NCI-H146 treated with DMSO at 0.1 percent for 48 hours (cell line): Measurements from ENCODE around the gene PTX4.

ENCODE experiments used
- DNase-seq: peaks from one replicate; lab custom pipeline; 2025; ENCODE audit not compliant: unreplicated experiment; lab: John Stamatoyannopoulos, UW

The PTX4 gene

GRCh38 chr16:1525871-1526607, 37.3 kb upstream of the PTX4 start:
- DNase-seq = no peak

- no peak for DNase-seq
These were observed 35.6 kb upstream of the PTX4 start for GRCh38 chr16:1524366-1524765.

- no peak for DNase-seq
These were observed 35.0 kb upstream of the PTX4 start for GRCh38 chr16:1523581-1524245.

GRCh38 chr16:1520461-1520860, 31.7 kb upstream of the PTX4 start:
- DNase-seq = no peak

- no peak for DNase-seq
These were observed 31.1 kb upstream of the PTX4 start for GRCh38 chr16:1519831-1520230.

GRCh38 chr16:1518626-1519135, 29.9 kb upstream of the PTX4 start:
- no peak for DNase-seq

GRCh38 chr16:1514507-1514906, 25.8 kb upstream of the PTX4 start:
- DNase-seq = no peak

GRCh38 chr16:1512774-1513173, 24.0 kb upstream of the PTX4 start:
- DNase-seq = no peak

- DNase-seq = no peak
These were observed 23.2 kb upstream of the PTX4 start for GRCh38 chr16:1511662-1512569.

GRCh38 chr16:1510941-1511351, 22.2 kb upstream of the PTX4 start:
- DNase-seq = no peak

- no peak for DNase-seq
These were observed 21.5 kb upstream of the PTX4 start for GRCh38 chr16:1510272-1510671.

- no peak for DNase-seq
These were observed 20.8 kb upstream of the PTX4 start for GRCh38 chr16:1509307-1510221.

GRCh38 chr16:1508494-1509187, 19.9 kb upstream of the PTX4 start:
- DNase-seq = no peak

GRCh38 chr16:1506494-1507213, 17.9 kb upstream of the PTX4 start:
- DNase-seq = no peak

- DNase-seq = no peak
These were observed 17.2 kb upstream of the PTX4 start for GRCh38 chr16:1505912-1506311.

GRCh38 chr16:1505073-1505844, 16.5 kb upstream of the PTX4 start:
- no peak for DNase-seq

- DNase-seq = no peak
These were observed 14.6 kb upstream of the PTX4 start for GRCh38 chr16:1503110-1503955.
